PFSK-1 (cell line): ENCODE measurements around the gene LENG1.

Source experiments
- FOXP2 ChIP-seq: optimal IDR thresholded peaks from 2 replicates; pipeline ENCODE3; 2011; ENCODE audit warnings: borderline replicate concordance, control low read depth, inconsistent platforms; ENCODE audit not compliant: insufficient read depth; ENCODE audit errors: extremely low read length, extremely low read depth
- POLR2AphosphoS5 ChIP-seq: IDR thresholded peaks from 2 replicates; pipeline ENCODE4 v1.6.1; 2012; ENCODE audit warnings: low read depth, mild to moderate bottlenecking, control low read depth, low read length, moderate library complexity
- REST ChIP-seq, 2 experiments: IDR thresholded peaks; 2 replicates each; pipeline versions ENCODE4 v1.6.1 to v1.8.0; 2011 to 2012; ENCODE audit warnings: low read depth in 2 of 2, low read length in 2 of 2, control low read depth in 1 of 2, inconsistent platforms in 1 of 2, mild to moderate bottlenecking in 1 of 2, moderate library complexity in 1 of 2; ENCODE audit not compliant: insufficient read depth in 1 of 2
- SIN3A ChIP-seq: IDR thresholded peaks from 2 replicates; pipeline ENCODE4 v1.6.1; 2012; ENCODE audit warnings: mild to moderate bottlenecking, low read length, moderate library complexity, borderline replicate concordance; ENCODE audit not compliant: insufficient read depth
- TAF1 ChIP-seq: IDR thresholded peaks from 2 replicates; pipeline ENCODE4 v1.6.1; 2012; ENCODE audit warnings: low read length, control low read depth, borderline replicate concordance; ENCODE audit not compliant: insufficient read depth

Gene LENG1

GRCh38 chr19:54180691-54181091 is 21.2 kb upstream of the LENG1 start:
- TF ChIP-seq FOXP2 = no peak
- no peak for TF ChIP-seq SIN3A
- TF ChIP-seq REST (IDR thresholded peaks at IDR 0.05; ENCODE audit: insufficient read depth in 1 of 2, low read depth in 2 of 2, low read length in 2 of 2) = no peak
- TF ChIP-seq TAF1 = no peak
- TF ChIP-seq POLR2AphosphoS5 = no peak

DNA sequence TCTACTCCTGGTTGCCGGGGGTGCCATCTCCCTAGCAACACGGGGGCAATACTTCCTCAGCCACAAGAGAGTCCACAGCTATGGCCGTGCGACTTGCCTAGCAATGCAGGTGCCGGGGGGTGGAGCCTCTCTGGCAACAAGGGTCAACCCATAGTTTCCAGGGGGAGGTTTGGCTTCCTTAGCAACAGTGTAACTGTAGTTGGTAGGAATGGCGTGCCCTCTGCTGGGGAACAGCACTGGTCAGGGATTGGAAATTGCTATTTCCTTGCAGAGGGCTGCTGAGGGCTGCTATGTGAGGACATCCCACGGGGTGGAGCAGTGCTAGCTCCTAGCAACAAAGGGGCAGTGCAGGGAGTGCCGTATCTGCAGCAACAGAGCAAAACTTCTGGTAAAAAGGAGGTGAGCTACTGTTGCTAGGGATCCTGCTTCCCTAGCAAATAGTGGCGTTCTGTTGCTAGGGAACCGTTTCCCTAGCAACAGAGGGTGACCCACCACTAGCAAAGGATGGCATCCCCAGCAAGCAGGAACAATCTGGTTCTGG is 20.5 kb upstream of the LENG1 start:
- TF ChIP-seq REST (IDR thresholded peaks at IDR 0.05; ENCODE audit: insufficient read depth in 1 of 2, low read depth in 2 of 2, low read length in 2 of 2) (no peak), SIN3A (no peak), FOXP2 (no peak), TAF1 (no peak), POLR2AphosphoS5 (no peak)

DNA sequence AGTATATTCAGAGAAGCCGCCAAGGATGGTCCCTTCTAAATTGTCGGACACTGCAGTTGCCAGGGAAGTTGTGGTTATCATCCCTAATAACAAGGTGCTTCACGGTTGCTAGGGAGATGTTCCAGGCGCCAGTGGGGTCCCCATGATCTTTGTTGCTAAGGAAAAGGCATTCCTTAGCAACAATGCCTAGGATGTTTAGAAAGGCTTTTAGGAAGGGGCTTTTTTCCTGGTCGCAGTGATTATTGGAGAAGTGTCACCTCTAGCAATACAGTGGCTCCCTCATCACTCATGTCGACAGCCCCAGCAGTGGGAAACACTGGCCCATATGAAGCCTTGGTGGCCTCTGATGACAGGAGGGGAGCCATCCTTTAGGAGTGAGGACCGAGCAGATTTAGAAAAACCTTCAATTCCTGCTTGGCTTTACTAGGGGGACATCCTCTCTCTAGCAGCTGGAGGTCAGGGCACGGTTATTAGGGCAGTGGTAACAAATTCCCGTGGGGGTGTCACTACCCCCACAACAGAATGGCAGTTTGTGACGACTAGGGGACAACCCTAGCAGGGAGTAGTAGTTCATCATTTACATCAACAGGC is 19.8 kb upstream of the LENG1 start:
- 0 out of 2 replicates have a peak, but pooled peaks have one; percentile 24 for TF ChIP-seq POLR2AphosphoS5
- no peak for TF ChIP-seq REST (IDR thresholded peaks at IDR 0.05; ENCODE audit: insufficient read depth in 1 of 2, low read depth in 2 of 2, low read length in 2 of 2)
- TF ChIP-seq TAF1 = no peak
- TF ChIP-seq FOXP2 = no peak
- TF ChIP-seq SIN3A = no peak

- TF ChIP-seq POLR2AphosphoS5 (no peak), REST (IDR thresholded peaks at IDR 0.05; ENCODE audit: insufficient read depth in 1 of 2, low read depth in 2 of 2, low read length in 2 of 2) (no peak), SIN3A (no peak), FOXP2 (no peak), TAF1 (no peak)
Measured at GRCh38 chr19:54178581-54179261, 19.2 kb upstream of the LENG1 start.
